Kidney (tissue), 14 donors: ENCODE results near the gene MYO10. TPM values are rescaled to one million over a fixed set of nuclear protein-coding genes. Genes with fewer than 3 reads are reported as not detected.

Experiments
- DNase-seq, 5 donors: peaks; one replicate each; pipeline ENCODE4 v3.0.0-alpha.2; 2013 to 2020
- FAIRE-seq: peaks from 2 replicates; lab custom pipeline; 2012; peaks lifted over from hg19 to GRCh38; lab: Jason Lieb, UNC
- H3K27ac ChIP-seq, 2 donors: one replicate each; pipeline ENCODE4 v1.7.0; 2013; ENCODE audit warnings: low read depth in 2 of 2, low read length in 2 of 2, inconsistent platforms in 1 of 2
- H3K27me3 ChIP-seq: one replicate; pipeline ENCODE4 v1.7.1; 2013; ENCODE audit warnings: low read length, inconsistent platforms; ENCODE audit not compliant: control insufficient read depth, insufficient read depth
- H3K36me3 ChIP-seq, 3 donors: one replicate each; pipeline versions ENCODE4 v1.7.0 to v1.7.1; 2013; ENCODE audit warnings: low read length in 3 of 3, control low read depth in 1 of 3, inconsistent platforms in 1 of 3; ENCODE audit not compliant: insufficient read depth in 3 of 3, control insufficient read depth in 2 of 3
- H3K4me1 ChIP-seq, 3 donors: one replicate each; pipeline versions ENCODE4 v1.7.0 to v1.7.1; 2013; ENCODE audit warnings: low read length in 3 of 3, inconsistent platforms in 1 of 3, low read depth in 1 of 3; ENCODE audit not compliant: control insufficient read depth in 2 of 3, insufficient read depth in 2 of 3
- H3K4me3 ChIP-seq, 3 donors: one replicate each; pipeline versions ENCODE4 v1.7.0 to v1.8.1; 2013; ENCODE audit warnings: low read length in 3 of 3, control low read depth in 1 of 3, inconsistent platforms in 1 of 3
- H3K9ac ChIP-seq, 3 donors: one replicate each; pipeline versions ENCODE4 v1.7.0 to v1.7.1; 2013; ENCODE audit warnings: low read length in 3 of 3, control low read depth in 1 of 3, inconsistent platforms in 1 of 3
- H3K9me3 ChIP-seq, 3 donors: one replicate each; pipeline versions ENCODE4 v1.7.0 to v1.7.1; 2013; ENCODE audit warnings: low read length in 3 of 3, control low read depth in 1 of 3, inconsistent platforms in 1 of 3; ENCODE audit not compliant: control insufficient read depth in 2 of 3, insufficient read depth in 1 of 3
- intact Hi-C: fragments of 100-400 bp; cut with DNase I; formaldehyde crosslinking; loops from one replicate; pipeline ENCODE4 v1.11.1; 2022
- polyA plus RNA-seq: library from polyadenylated mRNA; stranded (reverse); fragments of 350-450 nt; fragmentation: Illumina TruSeq; extraction: RNeasy Lipid Tissue Mini Kit (QIAGEN cat#74804); gene quantifications from one replicate; pipeline ENCODE4 v1.2.3, GENCODE V29; 2014; ENCODE audit warnings: low read depth, low replicate concordance; ENCODE audit not compliant: insufficient read depth
- total RNA-seq: library from RNA; stranded (reverse); fragmentation: NEBNext Ultra II Directional; extraction: Animal tissue kit (Norgen Biotek cat#: 25700); gene quantifications from one replicate; pipeline ENCODE4 v1.2.1, GENCODE V29; 2021
- TF ChIP-seq, protein P1 (sequence below): IDR thresholded peaks from 3 replicates; pipeline ENCODE4 v1.5.1; 2012; ENCODE audit warnings: mild to moderate bottlenecking, moderate library complexity, borderline replicate concordance; ENCODE audit not compliant: insufficient read depth; ENCODE audit errors: extremely low read depth
- donor health status: control.
- donor health status: control.
- donor health status: control.
- donor health status: control.
- donor health status: control.
- donor health status: DM: yes; HTN: yes; CAD: no.
- donor health status: Normal renal cell carcinoma (clear cell type).

MYO10 gene
- total and polyA plus RNA-seq, 2 donors from 2014 or later: 7.6 to 52.4 TPM

DNA sequence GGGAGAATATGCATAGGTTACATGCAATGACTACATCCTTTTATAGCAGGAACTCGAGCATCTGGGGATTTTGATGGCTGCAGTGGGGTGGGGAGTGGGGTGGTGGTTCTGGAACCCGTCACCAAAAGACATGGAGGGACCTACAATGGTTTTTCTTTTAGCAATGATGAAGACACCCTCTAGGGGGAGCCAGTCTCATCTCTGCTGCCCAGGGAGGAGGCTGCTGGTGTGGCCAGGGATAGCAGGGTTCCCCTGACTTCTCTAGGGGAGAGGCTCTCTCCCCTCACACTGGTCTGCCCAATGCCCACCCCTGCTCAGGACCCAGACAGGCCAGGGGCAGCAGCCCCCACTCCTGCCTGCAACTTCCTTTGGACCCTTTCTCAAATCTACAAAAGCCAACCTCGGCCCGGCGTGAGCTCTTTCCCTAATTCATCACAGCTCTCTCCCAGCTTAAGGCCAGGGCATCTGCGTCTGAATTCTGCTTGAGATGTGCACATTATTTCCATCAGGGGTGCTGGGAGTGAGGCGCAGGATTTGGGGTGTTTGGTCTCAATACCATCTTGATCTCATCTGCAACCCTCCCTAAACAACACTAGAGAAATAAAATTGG is 245.7 kb downstream of the MYO10 start:
- FAIRE-seq (no peak), DNase-seq (peak in 3 of 5 donors; percentile 19 to 60 (median 40))
- peaks cover 6 to 12% (median 10%) of the 10 kb centered on the region in 3 donors for H3K36me3 ChIP-seq
- H3K4me1 ChIP-seq: no peaks in the 10 kb centered on the region
- no peak overlapping the region for H3K9ac ChIP-seq
- intact Hi-C loops: no loop called here
- no peak overlapping the region for H3K4me3 ChIP-seq
- H3K27me3 ChIP-seq: no peaks in the 10 kb centered on the region
- TF ChIP-seq, protein P1, sequence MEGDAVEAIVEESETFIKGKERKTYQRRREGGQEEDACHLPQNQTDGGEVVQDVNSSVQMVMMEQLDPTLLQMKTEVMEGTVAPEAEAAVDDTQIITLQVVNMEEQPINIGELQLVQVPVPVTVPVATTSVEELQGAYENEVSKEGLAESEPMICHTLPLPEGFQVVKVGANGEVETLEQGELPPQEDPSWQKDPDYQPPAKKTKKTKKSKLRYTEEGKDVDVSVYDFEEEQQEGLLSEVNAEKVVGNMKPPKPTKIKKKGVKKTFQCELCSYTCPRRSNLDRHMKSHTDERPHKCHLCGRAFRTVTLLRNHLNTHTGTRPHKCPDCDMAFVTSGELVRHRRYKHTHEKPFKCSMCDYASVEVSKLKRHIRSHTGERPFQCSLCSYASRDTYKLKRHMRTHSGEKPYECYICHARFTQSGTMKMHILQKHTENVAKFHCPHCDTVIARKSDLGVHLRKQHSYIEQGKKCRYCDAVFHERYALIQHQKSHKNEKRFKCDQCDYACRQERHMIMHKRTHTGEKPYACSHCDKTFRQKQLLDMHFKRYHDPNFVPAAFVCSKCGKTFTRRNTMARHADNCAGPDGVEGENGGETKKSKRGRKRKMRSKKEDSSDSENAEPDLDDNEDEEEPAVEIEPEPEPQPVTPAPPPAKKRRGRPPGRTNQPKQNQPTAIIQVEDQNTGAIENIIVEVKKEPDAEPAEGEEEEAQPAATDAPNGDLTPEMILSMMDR: peak; percentile 48
- no peaks in the 10 kb centered on the region for H3K9me3 ChIP-seq
- H3K27ac ChIP-seq: no peak overlapping the region

DNA sequence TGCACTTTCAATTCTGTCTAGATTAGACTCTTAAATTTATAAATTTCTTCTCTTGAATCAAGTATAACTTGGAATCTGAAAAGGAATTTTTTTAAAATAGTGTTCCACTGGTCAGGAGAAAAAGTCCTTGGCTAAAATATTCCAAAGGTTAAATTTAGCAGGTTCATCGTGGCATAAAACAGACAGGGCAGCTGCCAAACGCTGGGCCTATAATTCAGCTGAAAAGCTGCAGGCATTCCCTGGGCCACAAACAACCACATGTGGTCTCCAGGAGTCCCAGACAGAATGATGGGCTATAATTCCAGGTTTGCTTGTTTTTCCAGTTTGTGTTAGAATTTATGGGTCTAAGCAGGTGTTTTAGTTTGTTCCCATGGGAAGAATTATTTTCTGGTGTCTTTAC is 248.2 kb downstream of the MYO10 start:
- FAIRE-seq (no peak), DNase-seq (no peak)
- Histone ChIP-seq H3K4me1 (no peaks in the 10 kb centered on the region), H3K27me3 (no peaks in the 10 kb centered on the region), H3K9me3 (no peaks in the 10 kb centered on the region), H3K36me3 (peaks cover 3 to 14% (median 11%) of the 10 kb centered on the region in 3 donors), H3K4me3 (no peak overlapping the region), H3K27ac (no peak overlapping the region), H3K9ac (no peak overlapping the region)
- intact Hi-C loops: no loop called here
- TF ChIP-seq, protein P1: no peak

DNA sequence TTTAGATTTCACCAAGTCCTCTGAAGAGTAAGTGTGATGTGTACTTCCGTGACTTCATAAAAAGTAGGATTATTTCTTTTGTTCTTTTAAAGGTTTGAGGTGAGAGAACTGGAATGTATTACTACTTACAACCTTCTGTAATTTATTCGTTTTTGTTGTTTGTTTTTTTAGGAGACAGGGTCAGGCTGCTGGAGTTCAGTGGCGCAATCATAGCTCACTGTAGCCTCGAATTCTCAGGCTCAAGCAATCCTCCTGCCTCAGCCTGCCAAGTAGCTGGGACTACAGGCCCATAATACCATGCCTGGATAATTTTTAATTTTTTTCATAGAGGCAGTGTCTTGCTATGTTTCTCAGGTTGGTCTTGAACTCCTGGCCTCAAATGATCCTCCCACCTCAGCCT is 251.0 kb downstream of the MYO10 start:
- FAIRE-seq: no peak
- intact Hi-C loops: no loop called here
- H3K9me3 ChIP-seq: no peaks in the 10 kb centered on the region
- no peak overlapping the region for H3K9ac ChIP-seq
- no peak for DNase-seq
- H3K27me3 ChIP-seq: no peaks in the 10 kb centered on the region
- H3K27ac ChIP-seq: no peak overlapping the region
- H3K36me3 ChIP-seq: peaks cover 5 to 34% (median 22%) of the 10 kb centered on the region in 3 donors
- H3K4me1 ChIP-seq: no peaks in the 10 kb centered on the region
- TF ChIP-seq, protein P1: no peak
- no peak overlapping the region for H3K4me3 ChIP-seq
